Erythroblast (primary cell): ENCODE data around the gene HIVEP1.

Experiments
- GATA1 ChIP-seq: IDR thresholded peaks from 2 replicates; pipeline ENCODE4 v1.6.1; 2011; ENCODE audit warnings: low read depth, mild to moderate bottlenecking, control low read depth, low read length, moderate library complexity
- POLR2A ChIP-seq: IDR thresholded peaks from 2 replicates; pipeline ENCODE4 v1.6.1; 2011; ENCODE audit warnings: mild to moderate bottlenecking, low read length

DNA sequence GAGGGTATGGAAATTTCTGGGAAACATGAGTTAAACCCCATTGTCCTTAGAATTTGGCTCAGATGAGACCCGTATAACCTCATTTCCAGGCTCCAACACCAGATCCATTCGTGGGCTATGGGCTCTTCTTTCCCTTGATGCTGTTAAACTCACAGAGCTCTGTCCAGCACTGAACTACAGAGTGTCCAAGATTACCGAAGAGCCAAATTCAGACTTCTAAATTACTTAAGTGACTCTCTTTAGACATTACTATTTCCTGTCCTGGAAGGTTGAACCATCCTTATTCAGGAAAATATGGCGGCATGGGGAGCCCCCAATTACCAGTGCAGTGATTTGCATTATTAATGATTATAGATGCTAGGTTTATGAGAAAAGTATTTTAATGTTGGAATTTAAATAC, 153.2 kb downstream of the HIVEP1 start:
- no peak for TF ChIP-seq POLR2A
- TF ChIP-seq GATA1: no peak
